ENCODE measurements around the gene CNN3.

CNN3 gene

GRCh38 chr1:94872771-94873495, 54.0 kb downstream of the CNN3 start:
- in situ Hi-C loops (cut with HindIII; ENCODE audit: low pct_ligation_motif_present, low pct_unique_long_range_greater_than_20kb, low sequenced_read_pairs) = no loop called here
- DNase-seq = no peak

GRCh38 chr1:94871031-94871430, 55.9 kb downstream of the CNN3 start:
- DNase-seq = no peak
- in situ Hi-C loops (cut with HindIII; ENCODE audit: low pct_ligation_motif_present, low pct_unique_long_range_greater_than_20kb, low sequenced_read_pairs) = no loop called here

GRCh38 chr1:94866164-94866807, 60.6 kb downstream of the CNN3 start:
- in situ Hi-C loops (cut with HindIII; ENCODE audit: low pct_ligation_motif_present, low pct_unique_long_range_greater_than_20kb, low sequenced_read_pairs) = no loop called here
- DNase-seq = no peak

GRCh38 chr1:94865360-94865759, 61.5 kb downstream of the CNN3 start:
- no peak for DNase-seq
- in situ Hi-C loops (cut with HindIII; ENCODE audit: low pct_ligation_motif_present, low pct_unique_long_range_greater_than_20kb, low sequenced_read_pairs) = no loop called here

GRCh38 chr1:94864821-94865220, 62.1 kb downstream of the CNN3 start:
- in situ Hi-C loops (cut with HindIII; ENCODE audit: low pct_ligation_motif_present, low pct_unique_long_range_greater_than_20kb, low sequenced_read_pairs) = no loop called here
- DNase-seq = no peak

- DNase-seq = peak; percentile 89
- in situ Hi-C loops (cut with HindIII; ENCODE audit: low pct_ligation_motif_present, low pct_unique_long_range_greater_than_20kb, low sequenced_read_pairs) = no loop called here
Measured at GRCh38 chr1:94863919-94864318, 63.0 kb downstream of the CNN3 start.

GRCh38 chr1:94863297-94863911, 63.5 kb downstream of the CNN3 start:
- in situ Hi-C loops (cut with HindIII; ENCODE audit: low pct_ligation_motif_present, low pct_unique_long_range_greater_than_20kb, low sequenced_read_pairs) = no loop called here
- peak; percentile 52 for DNase-seq

GRCh38 chr1:94862718-94863117, 64.2 kb downstream of the CNN3 start:
- DNase-seq = no peak
- in situ Hi-C loops (cut with HindIII; ENCODE audit: low pct_ligation_motif_present, low pct_unique_long_range_greater_than_20kb, low sequenced_read_pairs) = no loop called here

GRCh38 chr1:94859174-94859573, 67.7 kb downstream of the CNN3 start:
- DNase-seq = no peak
- in situ Hi-C loops (cut with HindIII; ENCODE audit: low pct_ligation_motif_present, low pct_unique_long_range_greater_than_20kb, low sequenced_read_pairs) = no loop called here

- in situ Hi-C loops (cut with HindIII; ENCODE audit: low pct_ligation_motif_present, low pct_unique_long_range_greater_than_20kb, low sequenced_read_pairs) = no loop called here
- DNase-seq = no peak
Measured at GRCh38 chr1:94858276-94858675, 68.6 kb downstream of the CNN3 start.

- no peak for DNase-seq
- in situ Hi-C loops (cut with HindIII; ENCODE audit: low pct_ligation_motif_present, low pct_unique_long_range_greater_than_20kb, low sequenced_read_pairs) = no loop called here
Measured at GRCh38 chr1:94856868-94857267, 70.0 kb downstream of the CNN3 start.

- in situ Hi-C loops (cut with HindIII; ENCODE audit: low pct_ligation_motif_present, low pct_unique_long_range_greater_than_20kb, low sequenced_read_pairs) = no loop called here
- no peak for DNase-seq
Measured at GRCh38 chr1:94856004-94856403, 70.9 kb downstream of the CNN3 start.

- DNase-seq = peak; percentile 29
- in situ Hi-C loops (cut with HindIII; ENCODE audit: low pct_ligation_motif_present, low pct_unique_long_range_greater_than_20kb, low sequenced_read_pairs) = no loop called here
Measured at GRCh38 chr1:94855307-94855700, 71.6 kb downstream of the CNN3 start.

GRCh38 chr1:94854458-94855306, 72.2 kb downstream of the CNN3 start:
- DNase-seq = peak; percentile 91
- in situ Hi-C loops (cut with HindIII; ENCODE audit: low pct_ligation_motif_present, low pct_unique_long_range_greater_than_20kb, low sequenced_read_pairs) = no loop called here

- DNase-seq = no peak
- in situ Hi-C loops (cut with HindIII; ENCODE audit: low pct_ligation_motif_present, low pct_unique_long_range_greater_than_20kb, low sequenced_read_pairs) = no loop called here
Measured at GRCh38 chr1:94852788-94853187, 74.1 kb downstream of the CNN3 start.

GRCh38 chr1:94851571-94851970, 75.3 kb downstream of the CNN3 start:
- in situ Hi-C loops (cut with HindIII; ENCODE audit: low pct_ligation_motif_present, low pct_unique_long_range_greater_than_20kb, low sequenced_read_pairs) = no loop called here
- no peak for DNase-seq

Data from ACHN (cell line).